Dermis blood vessel endothelial cell (primary cell): Measurements from ENCODE around the gene MIOX. TPM values are rescaled to one million over a fixed set of nuclear protein-coding genes. Genes with fewer than 3 reads are reported as not detected.
"Not testable (repeated sequence)": the region's sequence is repeated elsewhere in the genome, so short reads cannot be mapped to it uniquely, and the experiment has no call there.

Experiments used
- DNase-seq: peaks from one replicate; pipeline ENCODE4 v3.0.0; 2010
- total RNA-seq: library from RNA; depleted of rRNA; stranded (reverse); fragments of >200 nt; gene quantifications from 2 replicates; pipeline ENCODE4 v1.2.3, GENCODE V29; 2014

MIOX gene
- total RNA-seq, 1 donor from 2014 or later = not detected

DNA sequence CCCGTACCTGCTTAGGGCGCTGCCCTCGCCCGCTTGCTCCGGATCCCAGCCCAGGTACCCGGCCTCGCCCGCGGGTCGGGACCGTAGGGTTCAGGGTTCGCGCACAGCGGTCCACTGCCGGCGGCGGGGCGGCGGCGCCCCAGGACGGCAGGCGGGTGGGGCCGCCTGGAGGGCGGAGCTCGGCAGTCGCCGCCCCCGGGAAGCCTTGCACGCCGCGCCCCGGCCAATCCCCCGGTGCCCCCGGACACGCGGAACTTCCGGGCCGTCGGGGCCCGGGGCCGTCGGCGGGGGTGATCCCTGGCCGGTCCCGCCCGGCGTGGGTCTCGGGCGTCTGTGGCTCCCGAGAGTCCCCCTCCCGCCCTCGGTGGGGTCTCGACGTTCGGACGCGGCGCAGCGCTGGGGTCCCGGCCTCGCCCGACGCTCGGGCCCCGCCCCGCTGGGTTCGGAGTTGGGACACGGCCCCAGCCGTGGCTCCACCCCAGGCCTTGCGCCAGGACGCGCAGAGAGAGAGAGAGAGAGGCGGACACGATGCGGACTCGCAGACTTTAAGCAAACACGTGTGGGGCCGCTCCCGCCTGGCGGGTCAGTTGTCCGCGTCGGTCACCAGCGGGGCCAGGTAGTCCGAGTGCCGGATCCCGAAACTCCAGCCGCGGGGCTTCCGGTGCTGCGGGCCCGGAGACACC is 43.4 kb downstream of the MIOX start, which contains the start of gene TYMP:
TYMP (minus strand) TSS at position 116 of the 683 bp plus-strand sequence. CDS start 303 bp downstream, outside the sequence.
- DNase-seq = no peak

GRCh38 chr22:50530580-50530876 is 43.9 kb downstream of the MIOX start:
- no peak for DNase-seq

GRCh38 chr22:50530877-50531545 is 44.4 kb downstream of the MIOX start:
- DNase-seq = peak; percentile 68

- peak; percentile 22 for DNase-seq
Measured at GRCh38 chr22:50531546-50531961, 44.9 kb downstream of the MIOX start.

GRCh38 chr22:50531962-50532674 is 45.5 kb downstream of the MIOX start:
- DNase-seq = peak; percentile 74

DNA sequence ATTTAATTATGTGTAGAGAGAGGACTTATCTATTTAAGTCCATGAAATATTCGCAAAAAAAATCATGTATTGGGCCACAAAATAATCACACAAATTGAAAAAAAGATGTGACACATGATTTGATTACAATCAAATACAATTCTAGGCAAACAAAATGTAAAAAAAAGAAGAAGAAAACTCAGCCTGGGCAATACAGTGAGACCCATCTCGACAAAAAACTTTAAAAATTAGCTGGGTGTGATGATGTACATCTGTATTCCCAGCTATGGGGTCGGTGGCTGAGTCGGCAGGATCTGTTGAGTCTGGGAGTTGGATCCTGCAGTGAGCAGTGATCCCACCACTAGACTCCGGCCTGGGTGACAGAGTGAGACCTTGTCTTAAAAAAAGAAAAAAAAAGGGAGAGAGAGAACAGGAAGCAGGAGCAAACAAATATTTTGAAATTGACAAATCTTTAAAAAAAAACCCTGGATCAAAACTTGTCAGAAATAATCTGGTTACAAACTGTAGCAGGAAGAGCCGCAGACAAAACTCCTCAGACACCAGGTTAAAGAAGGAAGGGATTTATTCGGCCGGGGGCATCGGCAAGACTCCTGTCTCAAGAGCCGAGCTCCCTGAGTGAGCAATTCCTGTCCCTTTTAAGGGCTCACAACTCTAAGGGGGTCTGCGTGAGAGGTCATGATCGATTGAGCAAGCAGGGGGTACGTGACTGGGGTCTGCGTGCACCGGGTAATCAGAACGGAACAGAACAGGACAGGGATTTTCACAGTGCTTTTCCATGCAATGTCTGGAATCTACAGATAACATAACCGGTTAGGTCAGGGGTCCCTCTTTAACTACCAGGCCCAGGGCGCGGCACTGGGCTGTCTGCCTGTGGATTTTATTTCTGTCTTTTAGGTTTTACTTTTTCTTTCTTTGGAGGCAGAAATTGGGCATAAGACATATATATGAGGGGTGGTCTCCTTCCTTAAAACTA is 46.5 kb downstream of the MIOX start:
- DNase-seq = no peak

- not testable (repeated sequence) for DNase-seq
Measured at GRCh38 chr22:50533856-50534711, 47.4 kb downstream of the MIOX start.

DNA sequence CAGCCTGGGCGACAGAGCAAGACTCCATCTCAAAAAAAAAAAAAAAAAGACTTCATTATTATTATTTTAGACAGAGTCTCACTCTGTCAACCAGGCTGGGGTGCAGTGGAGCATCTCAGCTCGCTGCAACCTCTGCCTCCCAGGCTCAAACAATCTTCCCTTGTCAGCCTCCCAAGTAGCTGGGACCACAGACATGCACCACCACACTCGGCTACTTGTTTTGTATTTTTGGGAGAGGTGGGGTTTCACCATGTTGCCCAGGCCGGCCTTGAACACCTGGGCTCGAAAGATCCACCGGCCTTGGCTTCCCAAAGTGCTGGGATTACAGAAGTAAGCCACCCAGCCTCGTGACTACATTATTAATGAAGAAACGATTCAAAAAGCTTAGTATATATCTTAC is 48.5 kb downstream of the MIOX start:
- DNase-seq = no peak

GRCh38 chr22:50536226-50536625 is 49.6 kb downstream of the MIOX start:
- DNase-seq = no peak

GRCh38 chr22:50537765-50538164 is 51.1 kb downstream of the MIOX start:
- DNase-seq = no peak

Other genes starting within 250 kb of the MIOX start
- gene TUBGCP6, start 241.8 kb upstream of the MIOX start, total RNA-seq = 28.5 and 38.1 TPM in 2 replicates
- gene HDAC10, start 235.6 kb upstream of the MIOX start, total RNA-seq = 35.2 and 39.5 TPM in 2 replicates
- gene MAPK12, start 225.2 kb upstream of the MIOX start, total RNA-seq = 73.4 and 118 TPM in 2 replicates
- gene MAPK11, start 216.5 kb upstream of the MIOX start, total RNA-seq = 21.4 and 41.7 TPM in 2 replicates
- 96.1 and 135 TPM in 2 replicates for gene PLXNB2, start 179.2 kb upstream of the MIOX start, total RNA-seq
- 1.3 and 3.6 TPM in 2 replicates for gene DENND6B, start 159.8 kb upstream of the MIOX start, total RNA-seq
- gene PPP6R2, start 143.5 kb upstream of the MIOX start, total RNA-seq = 67.0 and 82.9 TPM in 2 replicates
- gene SBF1, start 11.8 kb upstream of the MIOX start, total RNA-seq = 50.0 and 62.1 TPM in 2 replicates
- 0.34 and 0.60 TPM in 2 replicates for gene ADM2, start 5.3 kb upstream of the MIOX start, total RNA-seq
- gene LMF2, start 20.8 kb downstream of the MIOX start, total RNA-seq = 43.7 and 50.9 TPM in 2 replicates
- gene NCAPH2, start 21.4 kb downstream of the MIOX start, total RNA-seq = 30.1 and 37.1 TPM in 2 replicates
- 2.3 and 5.6 TPM in 2 replicates for gene SCO2, start 38.7 kb downstream of the MIOX start, total RNA-seq
- 28.9 and 53.1 TPM in 2 replicates for gene TYMP, start 43.2 kb downstream of the MIOX start, total RNA-seq
- gene KLHDC7B, start 59.0 kb downstream of the MIOX start, total RNA-seq = not detected in 2 replicates
- gene SYCE3, start 76.1 kb downstream of the MIOX start, total RNA-seq = not detected in 2 replicates
- gene CPT1B, start 91.6 kb downstream of the MIOX start, total RNA-seq = 7.5 and 16.3 TPM in 2 replicates
- gene CHKB, start 96.0 kb downstream of the MIOX start, total RNA-seq = 34.9 and 50.4 TPM in 2 replicates
- 0.34 and 0.51 TPM in 2 replicates for gene MAPK8IP2, start 113.9 kb downstream of the MIOX start, total RNA-seq
- 24.0 and 30.6 TPM in 2 replicates for gene ARSA, start 141.3 kb downstream of the MIOX start, total RNA-seq
- 33.0 and 42.7 TPM in 2 replicates for gene SHANK3, start 186.0 kb downstream of the MIOX start, total RNA-seq